ENCODE measurements around the gene SH3PXD2A. TPM values are rescaled to one million over a fixed set of nuclear protein-coding genes. Genes with fewer than 3 reads are reported as not detected.

Gene SH3PXD2A
- total RNA-seq, 4 donors from 2014 or later: 26.5 to 56.9 (median 33.3) TPM

GRCh38 chr10:103573205-103573487, 282.2 kb downstream of the SH3PXD2A start:
- WGBS, 2 donors (ENCODE audit: low coverage in 1 of 2): 60 to 84% methylated on average over 1 to 7 of the region's 7 CpGs
- no peak for TF ChIP-seq POLR2AphosphoS5 (IDR thresholded peaks at IDR 0.05)
- no peak for TF ChIP-seq EP300 (IDR thresholded peaks at IDR 0.05; ENCODE audit: low read depth)
- no peak for TF ChIP-seq POLR2A (IDR thresholded peaks at IDR 0.05)
- TF ChIP-seq, protein P1, sequence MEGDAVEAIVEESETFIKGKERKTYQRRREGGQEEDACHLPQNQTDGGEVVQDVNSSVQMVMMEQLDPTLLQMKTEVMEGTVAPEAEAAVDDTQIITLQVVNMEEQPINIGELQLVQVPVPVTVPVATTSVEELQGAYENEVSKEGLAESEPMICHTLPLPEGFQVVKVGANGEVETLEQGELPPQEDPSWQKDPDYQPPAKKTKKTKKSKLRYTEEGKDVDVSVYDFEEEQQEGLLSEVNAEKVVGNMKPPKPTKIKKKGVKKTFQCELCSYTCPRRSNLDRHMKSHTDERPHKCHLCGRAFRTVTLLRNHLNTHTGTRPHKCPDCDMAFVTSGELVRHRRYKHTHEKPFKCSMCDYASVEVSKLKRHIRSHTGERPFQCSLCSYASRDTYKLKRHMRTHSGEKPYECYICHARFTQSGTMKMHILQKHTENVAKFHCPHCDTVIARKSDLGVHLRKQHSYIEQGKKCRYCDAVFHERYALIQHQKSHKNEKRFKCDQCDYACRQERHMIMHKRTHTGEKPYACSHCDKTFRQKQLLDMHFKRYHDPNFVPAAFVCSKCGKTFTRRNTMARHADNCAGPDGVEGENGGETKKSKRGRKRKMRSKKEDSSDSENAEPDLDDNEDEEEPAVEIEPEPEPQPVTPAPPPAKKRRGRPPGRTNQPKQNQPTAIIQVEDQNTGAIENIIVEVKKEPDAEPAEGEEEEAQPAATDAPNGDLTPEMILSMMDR (IDR thresholded peaks at IDR 0.05): no peak
- no peak overlapping the region for H3K4me3 ChIP-seq
- intact Hi-C loops (cut with DNase I; ENCODE audit: low total_unique reads): no loop called here
- H3K4me1 ChIP-seq: peaks cover 0 to 26% (median 2%) of the 10 kb centered on the region in 4 donors
- in situ Hi-C loops (cut with MboI; ENCODE audit: low pct_ligation_motif_present in 1 of 4, low pct_unique_long_range_greater_than_20kb in 1 of 4, low sequenced_read_pairs in 3 of 4): no loop called here
- no peaks in the 10 kb centered on the region for H3K9me3 ChIP-seq
- no peaks in the 10 kb centered on the region for H3K36me3 ChIP-seq
- H3K27me3 ChIP-seq: no peaks in the 10 kb centered on the region
- H3K27ac ChIP-seq: no peak overlapping the region
- DNase-seq: no peak

DNA sequence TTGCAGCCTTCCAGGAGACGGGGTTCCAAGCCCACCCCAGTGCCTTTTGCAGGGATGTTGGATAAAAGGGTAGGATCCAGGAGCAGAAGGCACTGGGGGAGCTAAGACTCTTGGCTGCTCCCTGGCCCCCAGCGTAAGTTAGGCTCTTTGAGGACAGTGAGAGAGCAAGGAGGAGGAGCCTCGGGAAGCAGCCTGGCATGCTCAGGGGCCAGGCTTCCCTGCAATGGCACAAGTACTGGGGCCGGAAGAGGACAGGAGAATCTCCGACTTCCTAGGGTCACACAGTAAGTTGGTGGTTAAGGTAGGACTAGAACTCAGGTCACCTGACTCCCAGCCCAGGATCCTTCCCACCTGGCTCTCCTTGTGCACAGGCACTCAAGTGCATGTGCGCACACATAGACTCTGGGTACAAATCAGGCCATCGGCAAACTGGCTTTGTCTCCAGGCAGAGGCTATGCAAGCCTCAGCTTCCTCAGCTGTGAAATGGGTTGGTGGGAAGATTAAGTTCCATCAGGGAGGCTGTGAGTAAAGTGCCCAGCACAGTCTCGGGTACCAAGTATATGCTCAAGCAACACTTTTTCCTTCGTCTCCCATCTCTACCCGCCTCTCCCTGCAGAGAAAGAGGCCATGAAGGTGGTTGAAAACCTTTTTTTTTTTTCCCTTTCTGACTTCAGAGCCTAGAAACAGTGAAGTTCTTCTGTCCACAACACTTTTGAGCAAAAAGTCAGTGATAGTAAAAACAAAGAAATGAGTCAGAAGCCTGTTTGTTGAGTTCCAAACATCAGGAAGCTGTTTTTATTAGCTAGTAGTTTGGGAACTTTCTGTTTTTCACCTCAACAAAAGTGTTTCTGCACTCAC, 282.8 kb downstream of the SH3PXD2A start:
- in situ Hi-C loops (cut with MboI; ENCODE audit: low pct_ligation_motif_present in 1 of 4, low pct_unique_long_range_greater_than_20kb in 1 of 4, low sequenced_read_pairs in 3 of 4) (no loop called here), intact Hi-C loops (cut with DNase I; ENCODE audit: low total_unique reads) (no loop called here)
- Histone ChIP-seq H3K4me1 (peaks cover 0 to 25% (median 2%) of the 10 kb centered on the region in 4 donors), H3K27ac (no peak overlapping the region), H3K4me3 (no peak overlapping the region), H3K36me3 (no peaks in the 10 kb centered on the region), H3K9me3 (no peaks in the 10 kb centered on the region), H3K27me3 (no peaks in the 10 kb centered on the region)
- TF ChIP-seq POLR2A (IDR thresholded peaks at IDR 0.05) (no peak), POLR2AphosphoS5 (IDR thresholded peaks at IDR 0.05) (no peak), EP300 (IDR thresholded peaks at IDR 0.05; ENCODE audit: low read depth) (no peak)
- TF ChIP-seq, protein P1 (IDR thresholded peaks at IDR 0.05): no peak
- DNase-seq: no peak
- 85 to 93% methylated on average over 3 to 10 of the region's 10 CpGs for WGBS, 2 donors (ENCODE audit: low coverage in 1 of 2)

DNA sequence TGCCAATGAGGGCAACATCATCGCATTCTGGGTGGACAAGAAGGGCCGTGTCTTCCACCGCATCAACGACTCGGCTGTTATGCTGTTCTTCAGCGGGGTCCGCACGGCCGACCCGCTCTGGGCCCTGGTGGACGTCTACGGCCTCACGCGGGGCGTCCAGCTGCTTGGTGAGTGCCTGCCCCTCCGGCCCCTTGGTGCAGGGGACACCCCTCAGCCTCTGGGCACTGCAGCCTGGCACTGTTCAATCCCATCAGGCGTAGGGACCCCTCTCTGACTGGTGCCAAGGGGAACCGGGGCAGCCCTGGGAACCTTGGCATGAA, 283.8 kb downstream of the SH3PXD2A start:
- DNase-seq: no peak
- intact Hi-C loops (cut with DNase I; ENCODE audit: low total_unique reads): no loop called here
- 94 to 96% methylated on average over 8 to 18 of the region's 18 CpGs for WGBS, 2 donors (ENCODE audit: low coverage in 1 of 2)
- Histone ChIP-seq H3K9me3 (no peaks in the 10 kb centered on the region), H3K27ac (no peak overlapping the region), H3K4me1 (peaks cover 0 to 17% (median 2%) of the 10 kb centered on the region in 4 donors), H3K27me3 (no peaks in the 10 kb centered on the region), H3K4me3 (no peak overlapping the region), H3K36me3 (no peaks in the 10 kb centered on the region)
- TF ChIP-seq EP300 (IDR thresholded peaks at IDR 0.05; ENCODE audit: low read depth) (no peak), POLR2A (IDR thresholded peaks at IDR 0.05) (no peak), POLR2AphosphoS5 (IDR thresholded peaks at IDR 0.05) (no peak)
- TF ChIP-seq, protein P1 (IDR thresholded peaks at IDR 0.05): no peak
- in situ Hi-C loops (cut with MboI; ENCODE audit: low pct_ligation_motif_present in 1 of 4, low pct_unique_long_range_greater_than_20kb in 1 of 4, low sequenced_read_pairs in 3 of 4): no loop called here

DNA sequence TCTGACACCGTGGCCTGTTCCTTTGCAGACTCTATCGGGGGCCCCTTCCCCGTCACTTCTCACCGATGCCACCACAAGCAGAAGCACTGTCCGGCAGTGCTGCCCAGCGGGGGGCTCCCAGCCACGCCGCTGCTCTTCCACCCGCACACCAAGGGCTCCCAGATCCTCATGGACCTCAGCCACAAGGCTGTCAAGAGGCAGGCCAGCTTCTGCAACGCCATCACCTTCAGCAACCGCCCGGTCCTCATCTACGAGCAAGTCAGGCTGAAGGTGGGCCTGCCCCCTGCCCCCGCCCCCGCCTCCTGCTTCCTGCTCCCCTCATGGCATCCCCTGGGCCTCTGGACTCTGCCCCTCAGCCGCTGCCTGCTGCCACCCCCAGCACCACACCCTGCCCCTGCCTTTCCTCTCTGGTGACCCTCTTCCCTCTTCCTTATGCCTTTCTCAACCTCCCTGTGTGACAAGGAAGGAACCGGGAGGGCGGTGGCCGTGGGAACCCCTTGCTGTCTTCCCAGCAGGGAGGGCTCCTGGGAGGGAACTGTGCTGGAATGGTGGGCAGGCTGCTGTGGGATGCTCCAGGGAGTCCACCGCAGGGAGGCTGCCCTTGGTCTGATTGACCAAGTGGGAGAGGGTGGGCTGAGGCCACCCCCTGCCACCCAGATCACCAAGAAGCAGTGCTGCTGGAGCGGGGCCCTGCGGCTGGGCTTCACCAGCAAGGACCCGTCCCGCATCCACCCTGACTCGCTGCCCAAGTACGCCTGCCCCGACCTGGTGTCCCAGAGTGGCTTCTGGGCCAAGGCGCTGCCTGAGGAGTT, 284.3 kb downstream of the SH3PXD2A start:
- Histone ChIP-seq H3K36me3 (no peaks in the 10 kb centered on the region), H3K27me3 (no peaks in the 10 kb centered on the region), H3K9me3 (no peaks in the 10 kb centered on the region), H3K27ac (no peak overlapping the region), H3K4me3 (no peak overlapping the region), H3K4me1 (peaks cover 0 to 14% (median 2%) of the 10 kb centered on the region in 4 donors)
- in situ Hi-C loops (cut with MboI; ENCODE audit: low pct_ligation_motif_present in 1 of 4, low pct_unique_long_range_greater_than_20kb in 1 of 4, low sequenced_read_pairs in 3 of 4): no loop called here
- WGBS, 2 donors (ENCODE audit: low coverage in 1 of 2): 86% methylated on average over 27 of the region's 28 CpGs; no CpG with 5 or more reads in 1 of the 2 donors
- DNase-seq: no peak
- TF ChIP-seq, protein P1 (IDR thresholded peaks at IDR 0.05): no peak
- TF ChIP-seq EP300 (IDR thresholded peaks at IDR 0.05; ENCODE audit: low read depth) (no peak), POLR2AphosphoS5 (IDR thresholded peaks at IDR 0.05) (no peak), POLR2A (IDR thresholded peaks at IDR 0.05) (no peak)
- intact Hi-C loops (cut with DNase I; ENCODE audit: low total_unique reads): no loop called here
